NCI-H345 treated with DMSO at 0.1 percent for 48 hours (cell line): ENCODE measurements around the gene ADAMTSL5.

ENCODE experiments used
- DNase-seq: peaks from one replicate; lab custom pipeline; 2025; ENCODE audit not compliant: unreplicated experiment; lab: John Stamatoyannopoulos, UW

Gene ADAMTSL5

GRCh38 chr19:1467490-1468273 lies 45.1 kb downstream of the ADAMTSL5 start:
- no peak for DNase-seq

- no peak for DNase-seq
Observed at GRCh38 chr19:1467215-1467489, 45.7 kb downstream of the ADAMTSL5 start.

- no peak for DNase-seq
Observed at GRCh38 chr19:1466461-1467214, 46.2 kb downstream of the ADAMTSL5 start.

- no peak for DNase-seq
Observed at GRCh38 chr19:1466018-1466460, 46.8 kb downstream of the ADAMTSL5 start.

- DNase-seq, result no peak
Observed at GRCh38 chr19:1465191-1466016, 47.4 kb downstream of the ADAMTSL5 start.

GRCh38 chr19:1461862-1462261 lies 51.0 kb downstream of the ADAMTSL5 start:
- no peak for DNase-seq

GRCh38 chr19:1460033-1460995 lies 52.5 kb downstream of the ADAMTSL5 start:
- DNase-seq, result no peak

- no peak for DNase-seq
Observed at GRCh38 chr19:1459479-1459878, 53.3 kb downstream of the ADAMTSL5 start.

- DNase-seq, result no peak
Observed at GRCh38 chr19:1457892-1458291, 54.9 kb downstream of the ADAMTSL5 start.

- DNase-seq, result no peak
Observed at GRCh38 chr19:1457031-1457739, 55.6 kb downstream of the ADAMTSL5 start.

- no peak for DNase-seq
Observed at GRCh38 chr19:1456121-1456900, 56.5 kb downstream of the ADAMTSL5 start.

GRCh38 chr19:1455336-1456120 lies 57.3 kb downstream of the ADAMTSL5 start:
- DNase-seq, result no peak
